T-cell (primary cell): ENCODE results near the gene NR1H4. TPM values are rescaled to one million over a fixed set of nuclear protein-coding genes. Genes with fewer than 3 reads are reported as not detected.

Source experiments
- ATAC-seq, 4 experiments: fragments of 200-7000 bp in 3 of 4; fragments of 150-1000 bp in 1 of 4; cut with Tn5 transposase; replicated peaks in 1 of 4; 1 replicate in 3 of 4; 2 replicates in 1 of 4; pipeline ENCODE4 v1.10.0; 2021; ENCODE audit warnings: moderate library complexity in 3 of 4, mild to moderate bottlenecking in 2 of 4, moderate number of reproducible peaks in 1 of 4
- CTCF ChIA-PET, 2 donors: fragments of 300-600 bp; sonication (Branson Sonifier 250); formaldehyde crosslinking; loops; one replicate each; lab custom pipeline; 2022; ENCODE audit warnings: antibody characterized with exemption in 2 of 2; lab: Charles Lee
- POLR2A ChIA-PET, 2 donors: fragments of 300-600 bp; sonication (Branson Sonifier 250); formaldehyde crosslinking; loops; one replicate each; lab custom pipeline; 2022; ENCODE audit warnings: antibody characterized with exemption in 2 of 2; lab: Charles Lee
- DNase-seq, 35 experiments: peaks; one replicate each; pipeline versions ENCODE4 v3.0.0 to v3.0.0-alpha.2; 2013 to 2023
- H3K27ac ChIP-seq: one replicate; pipeline ENCODE4 v1.5.1; 2013; ENCODE audit warnings: low read length
- H3K27me3 ChIP-seq, 2 experiments: replicated peaks in 1 of 2; 1 replicate in 1 of 2; 2 replicates in 1 of 2; pipeline versions ENCODE4 v1.6.1 to v1.7.0; 2013; ENCODE audit warnings: low read length in 1 of 2, mixed read lengths in 1 of 2; ENCODE audit not compliant: control insufficient read depth in 2 of 2, insufficient read depth in 2 of 2; ENCODE audit errors: extremely low read depth in 1 of 2
- H3K36me3 ChIP-seq, 2 donors: 1 replicate in 1 of 2; 2 replicates in 1 of 2; pipeline versions ENCODE4 v1.6.1 to v1.7.0; 2013; ENCODE audit warnings: low read length in 1 of 2; ENCODE audit not compliant: control insufficient read depth in 2 of 2, insufficient read depth in 1 of 2; ENCODE audit errors: extremely low read depth in 1 of 2
- H3K4me1 ChIP-seq, 2 experiments: 1 replicate in 1 of 2; 2 replicates in 1 of 2; pipeline versions ENCODE4 v1.6.1 to v1.7.0; 2013; ENCODE audit warnings: low read length in 2 of 2, mixed read lengths in 1 of 2; ENCODE audit not compliant: insufficient read depth in 2 of 2, control insufficient read depth in 1 of 2; ENCODE audit errors: extremely low read depth in 1 of 2
- H3K4me3 ChIP-seq, 2 donors: 1 replicate in 1 of 2; 2 replicates in 1 of 2; pipeline versions ENCODE4 v1.5.1 to v1.7.0; 2013; ENCODE audit warnings: mild to moderate bottlenecking in 2 of 2, low read length in 1 of 2, moderate library complexity in 1 of 2; ENCODE audit not compliant: control insufficient read depth in 1 of 2; ENCODE audit errors: extremely low read depth in 1 of 2
- H3K9me3 ChIP-seq: 2 replicates; pipeline ENCODE4 v1.7.0; 2013
- H3K27ac Mint-ChIP-seq, 2 donors: one replicate each; pipeline ENCODE4 v1.8.0; 2020 to 2021; ENCODE audit warnings: mild to moderate bottlenecking in 2 of 2, mixed read lengths in 2 of 2
- H3K27me3 Mint-ChIP-seq, 2 donors: one replicate each; pipeline ENCODE4 v1.8.0; 2021 to 2022; ENCODE audit warnings: mixed read lengths in 2 of 2
- H3K36me3 Mint-ChIP-seq: one replicate; pipeline ENCODE4 v1.8.0; 2021; ENCODE audit warnings: mixed read lengths
- H3K4me1 Mint-ChIP-seq, 3 donors: one replicate each; pipeline ENCODE4 v1.8.0; 2020 to 2022; ENCODE audit warnings: mixed read lengths in 3 of 3, mild to moderate bottlenecking in 1 of 3
- H3K4me3 Mint-ChIP-seq, 3 donors: one replicate each; pipeline ENCODE4 v1.8.0; 2020 to 2022; ENCODE audit warnings: mild to moderate bottlenecking in 3 of 3, mixed read lengths in 3 of 3, moderate library complexity in 3 of 3
- H3K9me3 Mint-ChIP-seq, 3 donors: one replicate each; pipeline ENCODE4 v1.8.0; 2020 to 2022; ENCODE audit warnings: mixed read lengths in 3 of 3
- WGBS: methylation state at CpG from one replicate; pipeline ENCODE4 v1.1.5; 2013; ENCODE audit warnings: missing lambda C conversion rate; ENCODE audit not compliant: insufficient coverage; 5-methylcytosine and 5-hydroxymethylcytosine counted together
- total RNA-seq, 35 experiments: library from RNA in 6 of 35; stranded (reverse) in 6 of 35; fragments of 120-200 nt in 1 of 35; gene quantifications; one replicate each; pipeline versions ENCODE4 v1.2.1 to v1.2.4 and lab custom pipeline; 2013 to 2026

NR1H4 gene
- total RNA-seq, 5 donors from 2014 or later (not counting 1 experiment from before 2014, with no cell fraction given) = not detected

DNA sequence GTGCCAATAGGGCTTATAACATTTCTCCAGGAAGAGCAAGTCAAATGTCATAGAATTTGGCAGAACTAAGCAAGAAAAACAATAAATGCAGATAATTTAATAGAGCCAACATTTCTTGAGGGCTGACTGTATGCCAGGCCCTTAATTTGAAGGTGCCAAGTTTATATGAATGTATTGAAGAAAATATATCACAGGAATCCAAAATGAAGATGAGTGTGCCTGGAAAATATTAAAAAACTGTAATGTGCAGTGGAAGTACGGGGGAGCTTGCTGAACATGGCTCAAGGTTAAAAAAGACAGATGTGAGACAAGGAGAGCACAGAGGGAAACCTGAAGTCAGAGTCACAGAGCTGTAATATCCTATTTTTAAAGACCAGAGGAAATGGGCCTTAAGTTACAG lies 16.4 kb downstream of the NR1H4 start:
- no peak overlapping the region for H3K27ac Mint-ChIP-seq
- no peaks in the 10 kb centered on the region for H3K36me3 ChIP-seq
- no peaks in the 10 kb centered on the region for H3K4me1 ChIP-seq
- H3K4me1 Mint-ChIP-seq = no peaks in the 10 kb centered on the region
- no peak for ATAC-seq
- WGBS = 70% methylated on average over 1 of the region's 1 CpG
- CTCF ChIA-PET = no interaction called here
- no peak overlapping the region for H3K27ac ChIP-seq
- H3K9me3 ChIP-seq = no peaks in the 10 kb centered on the region
- H3K4me3 ChIP-seq = no peak overlapping the region
- POLR2A ChIA-PET = no interaction called here
- no peak overlapping the region for H3K4me3 Mint-ChIP-seq
- no peak for DNase-seq
- peaks cover 0 to 4% of the 10 kb centered on the region in 2 donors for H3K27me3 Mint-ChIP-seq
- H3K27me3 ChIP-seq = no peaks in the 10 kb centered on the region
- no peaks in the 10 kb centered on the region for H3K36me3 Mint-ChIP-seq
- H3K9me3 Mint-ChIP-seq = no peaks in the 10 kb centered on the region

DNA sequence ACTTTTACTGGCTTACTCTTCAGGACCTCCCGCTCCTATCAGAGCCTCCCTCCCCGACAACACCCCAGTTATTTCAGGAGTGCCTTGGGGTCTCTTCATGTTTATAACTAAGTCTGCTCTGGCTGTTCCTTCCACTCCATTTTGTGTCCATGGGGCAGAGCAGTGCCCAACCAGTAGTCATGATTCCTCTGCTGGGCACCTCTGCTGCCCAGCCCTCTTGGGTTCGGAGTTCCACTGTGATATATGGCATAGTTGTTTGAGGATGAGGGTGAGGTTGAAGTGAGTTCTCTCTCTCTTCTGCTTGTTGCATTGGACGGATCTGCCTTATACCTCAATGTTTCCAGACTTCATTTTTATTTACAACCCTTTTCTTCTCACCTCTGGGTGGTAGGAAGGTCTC lies 17.4 kb downstream of the NR1H4 start:
- no peaks in the 10 kb centered on the region for H3K9me3 ChIP-seq
- WGBS = no CpG with 5 or more reads among the region's 4 CpGs
- no peaks in the 10 kb centered on the region for H3K4me1 ChIP-seq
- Mint-ChIP-seq H3K9me3 (no peaks in the 10 kb centered on the region), H3K27ac (no peak overlapping the region), H3K27me3 (peaks cover 0 to 4% of the 10 kb centered on the region in 2 donors), H3K36me3 (no peaks in the 10 kb centered on the region), H3K4me1 (no peaks in the 10 kb centered on the region), H3K4me3 (no peak overlapping the region)
- ChIA-PET CTCF (no interaction called here), POLR2A (no interaction called here)
- ATAC-seq (no peak), DNase-seq (no peak)
- no peak overlapping the region for H3K27ac ChIP-seq
- H3K27me3 ChIP-seq = no peaks in the 10 kb centered on the region
- H3K36me3 ChIP-seq = no peaks in the 10 kb centered on the region
- no peak overlapping the region for H3K4me3 ChIP-seq

DNA sequence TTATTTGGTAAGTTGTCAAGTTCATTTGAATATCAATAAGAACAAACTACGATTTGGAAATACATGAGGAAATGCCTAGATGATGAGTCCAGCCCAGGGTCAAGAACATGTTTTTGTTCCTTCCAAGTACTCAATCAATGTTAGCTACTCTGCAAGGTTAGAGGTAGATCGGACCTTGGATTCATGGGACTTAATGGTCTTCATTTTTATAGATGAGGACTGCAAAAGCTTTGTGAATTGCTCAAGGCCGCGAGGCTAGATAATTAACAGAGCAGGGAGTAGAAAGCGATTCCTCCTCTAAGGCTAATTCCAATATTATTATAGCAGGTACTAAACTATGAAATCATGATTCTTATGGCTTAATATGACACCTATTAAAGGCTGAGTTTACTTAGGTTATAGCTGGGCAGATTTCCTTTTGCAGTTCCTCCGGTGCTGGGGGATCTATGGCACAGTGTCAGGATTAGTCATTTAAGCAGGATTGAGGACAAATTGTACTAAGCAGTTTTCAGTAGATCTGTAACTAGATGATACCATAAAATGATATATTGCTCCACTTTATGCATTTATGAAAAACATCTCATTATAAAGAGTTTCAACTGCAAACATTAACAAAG lies 19.8 kb downstream of the NR1H4 start:
- Histone ChIP-seq H3K9me3 (no peaks in the 10 kb centered on the region), H3K27ac (no peak overlapping the region), H3K4me1 (no peaks in the 10 kb centered on the region), H3K27me3 (no peaks in the 10 kb centered on the region), H3K36me3 (no peaks in the 10 kb centered on the region), H3K4me3 (no peak overlapping the region)
- no peaks in the 10 kb centered on the region for H3K9me3 Mint-ChIP-seq
- ChIA-PET POLR2A (no interaction called here), CTCF (no interaction called here)
- no peak overlapping the region for H3K27ac Mint-ChIP-seq
- ATAC-seq (no peak), DNase-seq (no peak)
- H3K36me3 Mint-ChIP-seq = no peaks in the 10 kb centered on the region
- H3K4me3 Mint-ChIP-seq = no peak overlapping the region
- no peaks in the 10 kb centered on the region for H3K4me1 Mint-ChIP-seq
- H3K27me3 Mint-ChIP-seq = peaks cover 2 to 6% of the 10 kb centered on the region in 2 donors
- no CpG with 5 or more reads among the region's 6 CpGs for WGBS

DNA sequence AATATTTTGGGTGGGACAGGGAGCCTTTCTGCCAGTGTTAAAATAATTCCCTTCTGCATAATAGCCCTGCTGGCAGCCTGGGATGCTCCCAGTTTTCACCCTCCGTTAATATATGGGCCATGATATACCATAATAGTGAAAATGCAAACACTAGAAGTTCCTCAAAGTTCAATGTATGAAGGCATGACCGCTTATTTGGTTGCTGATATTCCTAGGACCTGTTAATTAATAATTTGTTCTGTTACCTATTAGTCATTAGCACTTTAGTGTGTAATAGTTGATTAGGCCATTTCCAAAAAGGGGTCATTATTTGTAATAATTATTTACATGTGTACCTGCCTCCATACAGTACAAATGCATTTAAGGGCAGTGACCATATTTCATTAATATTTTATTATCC lies 20.4 kb downstream of the NR1H4 start:
- Mint-ChIP-seq H3K27ac (no peak overlapping the region), H3K9me3 (no peaks in the 10 kb centered on the region), H3K4me3 (no peak overlapping the region), H3K36me3 (no peaks in the 10 kb centered on the region), H3K4me1 (no peaks in the 10 kb centered on the region), H3K27me3 (peaks cover 2 to 6% of the 10 kb centered on the region in 2 donors)
- Histone ChIP-seq H3K36me3 (no peaks in the 10 kb centered on the region), H3K27me3 (no peaks in the 10 kb centered on the region), H3K9me3 (no peaks in the 10 kb centered on the region), H3K27ac (no peak overlapping the region), H3K4me1 (no peaks in the 10 kb centered on the region), H3K4me3 (no peak overlapping the region)
- DNase-seq = no peak
- POLR2A ChIA-PET = no interaction called here
- no CpG with 5 or more reads among the region's 2 CpGs for WGBS
- CTCF ChIA-PET = no interaction called here
- no peak for ATAC-seq

DNA sequence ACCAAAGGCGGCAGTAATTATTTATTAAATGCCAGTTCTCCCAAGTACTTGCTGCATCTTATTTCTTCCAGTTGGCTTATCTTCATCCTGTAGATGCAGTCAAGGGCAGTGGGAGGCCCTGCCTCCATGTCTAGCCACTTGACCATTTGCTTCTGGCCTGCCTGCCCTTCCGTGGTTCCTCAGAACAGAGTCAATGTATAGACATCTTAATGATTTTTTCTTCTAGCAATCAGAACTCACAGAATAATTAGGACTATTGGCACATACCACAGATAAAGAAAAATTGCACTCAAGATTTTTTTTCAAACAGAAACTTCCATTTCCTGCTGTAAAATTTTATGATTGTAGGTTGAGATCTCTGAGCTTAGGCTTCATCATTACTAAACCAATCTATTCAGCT lies 20.9 kb downstream of the NR1H4 start:
- no peaks in the 10 kb centered on the region for H3K9me3 ChIP-seq
- DNase-seq (no peak), ATAC-seq (no peak)
- Mint-ChIP-seq H3K36me3 (no peaks in the 10 kb centered on the region), H3K4me3 (no peak overlapping the region), H3K27ac (no peak overlapping the region), H3K4me1 (no peaks in the 10 kb centered on the region), H3K9me3 (no peaks in the 10 kb centered on the region), H3K27me3 (peaks cover 2 to 6% of the 10 kb centered on the region in 2 donors)
- WGBS = no CpG with 5 or more reads among the region's 2 CpGs
- ChIA-PET CTCF (no interaction called here), POLR2A (no interaction called here)
- no peaks in the 10 kb centered on the region for H3K4me1 ChIP-seq
- H3K36me3 ChIP-seq = no peaks in the 10 kb centered on the region
- no peak overlapping the region for H3K27ac ChIP-seq
- no peak overlapping the region for H3K4me3 ChIP-seq
- no peaks in the 10 kb centered on the region for H3K27me3 ChIP-seq

DNA sequence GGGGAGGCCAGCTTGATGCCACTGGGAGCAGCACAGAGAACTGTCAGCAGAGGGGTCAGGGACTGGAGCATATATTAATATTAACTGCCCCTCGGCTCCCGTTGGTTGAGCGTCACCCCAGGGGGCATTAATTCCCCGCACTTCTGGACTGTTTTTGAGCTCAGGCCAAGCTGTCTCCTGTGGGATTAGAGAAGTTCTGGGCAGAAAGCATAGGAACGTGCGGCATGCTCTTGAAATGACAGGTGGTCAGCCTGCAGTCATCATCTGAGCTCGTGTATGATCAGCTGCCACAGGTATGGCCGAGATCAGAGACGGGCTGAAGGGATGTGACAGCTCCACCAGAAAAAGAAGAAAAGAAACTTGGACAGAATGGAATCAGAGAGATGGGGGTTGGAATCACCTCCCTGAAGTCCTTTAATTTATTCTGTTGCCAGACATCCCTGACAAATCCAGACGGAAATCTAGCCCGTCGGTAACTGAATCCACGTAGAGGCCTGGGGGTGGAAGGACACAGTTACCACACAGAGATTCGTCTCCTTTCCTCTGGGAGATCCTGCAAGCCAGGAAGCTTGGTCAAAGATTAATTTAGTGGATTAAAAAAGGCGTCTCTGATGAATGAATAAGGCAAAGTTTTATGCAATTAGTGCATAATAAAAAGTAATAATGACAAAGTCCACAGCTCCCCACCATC lies 23.6 kb downstream of the NR1H4 start:
- Histone ChIP-seq H3K27ac (no peak overlapping the region), H3K9me3 (no peaks in the 10 kb centered on the region), H3K4me1 (no peaks in the 10 kb centered on the region), H3K36me3 (no peaks in the 10 kb centered on the region), H3K4me3 (no peak overlapping the region), H3K27me3 (no peaks in the 10 kb centered on the region)
- H3K9me3 Mint-ChIP-seq = no peaks in the 10 kb centered on the region
- DNase-seq (no peak), ATAC-seq (no peak)
- no peak overlapping the region for H3K4me3 Mint-ChIP-seq
- no peak overlapping the region for H3K27ac Mint-ChIP-seq
- ChIA-PET POLR2A (no interaction called here), CTCF (no interaction called here)
- H3K27me3 Mint-ChIP-seq = peaks cover 2 to 6% of the 10 kb centered on the region in 2 donors
- H3K4me1 Mint-ChIP-seq = no peaks in the 10 kb centered on the region
- 88% methylated on average over 13 of the region's 15 CpGs for WGBS
- no peaks in the 10 kb centered on the region for H3K36me3 Mint-ChIP-seq
